ENCODE results near the gene ACBD3. TPM values are rescaled to one million over a fixed set of nuclear protein-coding genes. Genes with fewer than 3 reads are reported as not detected.

ACBD3 gene
- total and polyA plus RNA-seq, 10 of the 15 experiments (the other 5 are each of a cell fraction or from before 2014, with no cell fraction given), result 7.5 to 27.9 (median 20.3) TPM

DNA sequence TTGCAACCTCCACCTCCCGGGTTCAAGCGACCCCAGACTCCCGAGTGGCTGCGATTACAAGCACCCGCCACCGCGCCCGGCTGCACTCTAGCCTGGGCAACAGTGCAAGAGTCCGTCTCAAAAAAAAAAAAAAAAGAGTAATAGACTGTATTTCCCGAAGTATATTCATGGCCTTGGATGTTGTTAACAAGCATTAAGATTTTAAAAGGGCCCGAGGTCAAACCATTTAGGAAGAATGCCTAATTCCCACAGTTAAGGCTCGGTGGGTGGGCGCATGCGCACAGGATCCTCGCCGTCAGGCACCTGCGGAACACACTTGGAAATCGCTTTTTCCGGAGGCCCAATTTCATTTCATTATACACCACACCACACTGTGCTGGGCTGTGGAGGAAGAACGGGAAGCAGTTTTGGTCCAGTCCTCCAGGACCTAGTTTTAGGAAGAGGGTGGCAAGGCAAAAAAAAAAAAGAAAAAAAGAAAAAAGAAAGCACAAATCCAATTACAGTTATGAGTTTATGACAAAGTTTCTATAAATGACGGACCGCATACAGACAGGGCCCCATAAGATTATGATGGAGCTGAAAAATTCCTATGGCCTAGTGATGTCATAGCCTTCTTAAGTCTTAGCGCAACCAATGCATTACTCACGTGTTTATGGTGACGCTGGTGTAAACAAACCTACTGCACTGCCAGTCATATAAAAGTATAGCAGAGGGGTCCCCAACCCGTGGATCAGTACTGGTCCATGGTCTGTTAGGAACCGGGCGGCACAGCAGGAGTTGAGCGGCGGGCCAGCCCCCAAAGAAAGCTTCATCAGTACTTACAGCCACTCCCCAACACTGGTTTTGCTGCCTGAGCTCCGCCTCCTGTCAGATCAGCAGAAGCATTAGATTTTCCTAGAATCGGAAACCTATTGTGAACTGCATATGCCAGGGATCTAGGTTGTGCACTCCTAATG is 85.8 kb downstream of the ACBD3 start (continued):
- TF ChIP-seq, protein P1, sequence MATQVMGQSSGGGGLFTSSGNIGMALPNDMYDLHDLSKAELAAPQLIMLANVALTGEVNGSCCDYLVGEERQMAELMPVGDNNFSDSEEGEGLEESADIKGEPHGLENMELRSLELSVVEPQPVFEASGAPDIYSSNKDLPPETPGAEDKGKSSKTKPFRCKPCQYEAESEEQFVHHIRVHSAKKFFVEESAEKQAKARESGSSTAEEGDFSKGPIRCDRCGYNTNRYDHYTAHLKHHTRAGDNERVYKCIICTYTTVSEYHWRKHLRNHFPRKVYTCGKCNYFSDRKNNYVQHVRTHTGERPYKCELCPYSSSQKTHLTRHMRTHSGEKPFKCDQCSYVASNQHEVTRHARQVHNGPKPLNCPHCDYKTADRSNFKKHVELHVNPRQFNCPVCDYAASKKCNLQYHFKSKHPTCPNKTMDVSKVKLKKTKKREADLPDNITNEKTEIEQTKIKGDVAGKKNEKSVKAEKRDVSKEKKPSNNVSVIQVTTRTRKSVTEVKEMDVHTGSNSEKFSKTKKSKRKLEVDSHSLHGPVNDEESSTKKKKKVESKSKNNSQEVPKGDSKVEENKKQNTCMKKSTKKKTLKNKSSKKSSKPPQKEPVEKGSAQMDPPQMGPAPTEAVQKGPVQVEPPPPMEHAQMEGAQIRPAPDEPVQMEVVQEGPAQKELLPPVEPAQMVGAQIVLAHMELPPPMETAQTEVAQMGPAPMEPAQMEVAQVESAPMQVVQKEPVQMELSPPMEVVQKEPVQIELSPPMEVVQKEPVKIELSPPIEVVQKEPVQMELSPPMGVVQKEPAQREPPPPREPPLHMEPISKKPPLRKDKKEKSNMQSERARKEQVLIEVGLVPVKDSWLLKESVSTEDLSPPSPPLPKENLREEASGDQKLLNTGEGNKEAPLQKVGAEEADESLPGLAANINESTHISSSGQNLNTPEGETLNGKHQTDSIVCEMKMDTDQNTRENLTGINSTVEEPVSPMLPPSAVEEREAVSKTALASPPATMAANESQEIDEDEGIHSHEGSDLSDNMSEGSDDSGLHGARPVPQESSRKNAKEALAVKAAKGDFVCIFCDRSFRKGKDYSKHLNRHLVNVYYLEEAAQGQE (IDR thresholded peaks at IDR 0.05; ENCODE audit: low read depth, low read length), result no peak
- TF ChIP-seq ATF7 (IDR thresholded peaks at IDR 0.05; ENCODE audit: low read depth) (0 out of 2 replicates have a peak, but pooled peaks have one; percentile 35), EZH2 (IDR thresholded peaks at IDR 0.05; ENCODE audit: borderline replicate concordance, control insufficient read depth, low read depth, low read length) (no peak), CEBPB (IDR thresholded peaks at IDR 0.05; ENCODE audit: borderline replicate concordance in 1 of 2, low read depth in 2 of 2, low read length in 2 of 2) (no peak), NFYA (IDR thresholded peaks at IDR 0.05; ENCODE audit: borderline replicate concordance, low read depth, low read length) (no peak), JUNB (IDR thresholded peaks at IDR 0.05) (no peak), NRF1 (conservative IDR thresholded peaks at IDR 0.05; ENCODE audit: low read depth, low read length) (peak; percentile 48), NFYB (IDR thresholded peaks at IDR 0.05; ENCODE audit: insufficient read depth, low read depth, low read length) (no peak)
- TF ChIP-seq, protein P2, sequence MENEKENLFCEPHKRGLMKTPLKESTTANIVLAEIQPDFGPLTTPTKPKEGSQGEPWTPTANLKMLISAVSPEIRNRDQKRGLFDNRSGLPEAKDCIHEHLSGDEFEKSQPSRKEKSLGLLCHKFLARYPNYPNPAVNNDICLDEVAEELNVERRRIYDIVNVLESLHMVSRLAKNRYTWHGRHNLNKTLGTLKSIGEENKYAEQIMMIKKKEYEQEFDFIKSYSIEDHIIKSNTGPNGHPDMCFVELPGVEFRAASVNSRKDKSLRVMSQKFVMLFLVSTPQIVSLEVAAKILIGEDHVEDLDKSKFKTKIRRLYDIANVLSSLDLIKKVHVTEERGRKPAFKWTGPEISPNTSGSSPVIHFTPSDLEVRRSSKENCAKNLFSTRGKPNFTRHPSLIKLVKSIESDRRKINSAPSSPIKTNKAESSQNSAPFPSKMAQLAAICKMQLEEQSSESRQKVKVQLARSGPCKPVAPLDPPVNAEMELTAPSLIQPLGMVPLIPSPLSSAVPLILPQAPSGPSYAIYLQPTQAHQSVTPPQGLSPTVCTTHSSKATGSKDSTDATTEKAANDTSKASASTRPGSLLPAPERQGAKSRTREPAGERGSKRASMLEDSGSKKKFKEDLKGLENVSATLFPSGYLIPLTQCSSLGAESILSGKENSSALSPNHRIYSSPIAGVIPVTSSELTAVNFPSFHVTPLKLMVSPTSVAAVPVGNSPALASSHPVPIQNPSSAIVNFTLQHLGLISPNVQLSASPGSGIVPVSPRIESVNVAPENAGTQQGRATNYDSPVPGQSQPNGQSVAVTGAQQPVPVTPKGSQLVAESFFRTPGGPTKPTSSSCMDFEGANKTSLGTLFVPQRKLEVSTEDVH (IDR thresholded peaks at IDR 0.05; ENCODE audit: low read depth, partially characterized antibody), result no peak

All from GM12878 (cell line).